HCT116 (cell line): ENCODE measurements around the gene CYB5B. TPM values are rescaled to one million over a fixed set of nuclear protein-coding genes. Genes with fewer than 3 reads are reported as not detected.

ENCODE experiments used
- ATAC-seq: fragments of 200-7000 bp; cut with Tn5 transposase; 2 replicates; pipeline ENCODE4 v1.9.1; 2020; ENCODE audit warnings: mild to moderate bottlenecking, moderate library complexity
- BruUV-seq: library from RNA; stranded (reverse); fragments of 400-500 nt; replicated peaks from 2 replicates; lab custom pipeline; 2021; lab: Mats Ljungman, UMichigan
- CTCF ChIA-PET: fragments of 300-600 bp; sonication (Branson Sonifier 250); formaldehyde crosslinking; loops from one replicate; lab custom pipeline; 2021; ENCODE audit warnings: antibody characterized with exemption; lab: Charles Lee
- POLR2A ChIA-PET: fragments of 300-600, 350-600 bp; sonication (Branson Sonifier 250); formaldehyde crosslinking; loops from one replicate; lab custom pipeline; 2021; ENCODE audit warnings: antibody characterized with exemption; lab: Charles Lee
- RAD21 ChIA-PET, 2 experiments: fragments of 300-600 bp; sonication (Branson Sonifier 250); formaldehyde crosslinking; loops; one replicate each; lab custom pipeline; 2023; ENCODE audit warnings: low total read pairs in 2 of 2; ENCODE audit not compliant: uncharacterized antibody in 2 of 2, unreplicated experiment in 2 of 2, low non-redundant PET in 1 of 2; lab: Charles Lee
- DNase-seq: peaks from one replicate; pipeline ENCODE4 v3.0.0-alpha.2; 2010; ENCODE audit warnings: low read depth, low spot score
- H2AFZ ChIP-seq: fragments of 200-600 bp; shearing (Covaris generic), sonication (generic); 2 replicates; pipeline ENCODE4 v1.6.1; 2017; ENCODE audit warnings: low read depth, mixed run types, mixed read lengths, antibody characterized with exemption, low read length; ENCODE audit not compliant: poor library complexity, severe bottlenecking
- H3K27ac ChIP-seq: 2 replicates; pipeline ENCODE4 v1.5.1; 2012; ENCODE audit warnings: low read depth, low read length
- H3K27me3 ChIP-seq: fragments of 200-600 bp; sonication (generic); 2 replicates; pipeline ENCODE4 v1.6.1; 2016; ENCODE audit warnings: mixed run types, low read length, mixed read lengths; ENCODE audit not compliant: insufficient read depth
- H3K36me3 ChIP-seq, 2 experiments: fragments of 200-500 bp in 1 of 2; fragments of 200-600 bp in 1 of 2; sonication (Bioruptor generic) in 1 of 2; sonication (generic) in 1 of 2; 2 replicates each; pipeline versions ENCODE4 v1.5.1 to v1.6.1; 2014 to 2016; ENCODE audit warnings: low read length in 2 of 2, inconsistent platforms in 1 of 2, mixed read lengths in 1 of 2, mixed run types in 1 of 2; ENCODE audit not compliant: insufficient read depth in 2 of 2, control insufficient read depth in 1 of 2
- H3K4me1 ChIP-seq, 2 experiments: fragments of 200-600 bp in 1 of 2; sonication (generic) in 1 of 2; 2 replicates each; pipeline versions ENCODE4 v1.5.1 to v1.6.1; 2012 to 2017; ENCODE audit warnings: low read length in 2 of 2, inconsistent platforms in 1 of 2, mild to moderate bottlenecking in 1 of 2, mixed read lengths in 1 of 2, mixed run types in 1 of 2, moderate library complexity in 1 of 2; ENCODE audit not compliant: insufficient read depth in 2 of 2, control insufficient read depth in 1 of 2
- H3K4me2 ChIP-seq: fragments of 200-600 bp; sonication (generic); 2 replicates; pipeline ENCODE4 v1.6.1; 2017; ENCODE audit warnings: mixed run types, low read length, mixed read lengths
- H3K4me3 ChIP-seq, 2 experiments: fragments of 200-600 bp in 1 of 2; sonication (generic) in 1 of 2; replicated peaks in 1 of 2; 2 replicates each; pipeline ENCODE4 v1.5.1; 2011 to 2016; ENCODE audit warnings: low read length in 2 of 2, control low read depth in 1 of 2, low read depth in 1 of 2, mild to moderate bottlenecking in 1 of 2, mixed read lengths in 1 of 2, mixed run types in 1 of 2
- H3K79me2 ChIP-seq: fragments of 200-600 bp; sonication (generic); 2 replicates; pipeline ENCODE4 v1.6.1; 2017; ENCODE audit warnings: mild to moderate bottlenecking, mixed run types, low read length, moderate library complexity, mixed read lengths; ENCODE audit not compliant: insufficient read depth
- H3K9ac ChIP-seq: fragments of 200-600 bp; sonication (generic); 2 replicates; pipeline ENCODE4 v1.6.1; 2016; ENCODE audit warnings: low read length, mixed read lengths
- H3K9me2 ChIP-seq: fragments of 200-600 bp; sonication (generic), shearing (Covaris generic); 2 replicates; pipeline ENCODE4 v1.6.1; 2017; ENCODE audit warnings: mixed run types, mild to moderate bottlenecking, moderate library complexity; ENCODE audit not compliant: insufficient read depth
- H3K9me3 ChIP-seq, 2 experiments: fragments of 200-500 bp in 1 of 2; fragments of 200-600 bp in 1 of 2; sonication (Bioruptor generic) in 1 of 2; sonication (generic) in 1 of 2; 2 replicates each; pipeline ENCODE4 v1.6.1; 2014 to 2017; ENCODE audit warnings: low read length in 2 of 2, mixed read lengths in 2 of 2, inconsistent platforms in 1 of 2, low read depth in 1 of 2, mild to moderate bottlenecking in 1 of 2, mixed run types in 1 of 2, moderate library complexity in 1 of 2; ENCODE audit not compliant: control insufficient read depth in 1 of 2, insufficient read depth in 1 of 2
- H4K20me1 ChIP-seq: fragments of 200-600 bp; sonication (generic), shearing (Covaris generic); 2 replicates; pipeline ENCODE4 v1.6.1; 2017; ENCODE audit warnings: mixed run types, mild to moderate bottlenecking, moderate library complexity; ENCODE audit not compliant: insufficient read depth
- CBX3 ChIP-seq: IDR thresholded peaks from 2 replicates; pipeline ENCODE4 v1.6.1; 2012; ENCODE audit warnings: low read depth
- CEBPB ChIP-seq: IDR thresholded peaks from 2 replicates; pipeline ENCODE4 v1.6.1; 2012; ENCODE audit warnings: low read depth
- EGR1 ChIP-seq: IDR thresholded peaks from 2 replicates; pipeline ENCODE4 v1.6.1; 2012; ENCODE audit warnings: low read depth
- EZH2 ChIP-seq: fragments of 200-600 bp; sonication (generic); IDR thresholded peaks from 2 replicates; pipeline ENCODE4 v1.6.1; 2017; ENCODE audit warnings: antibody characterized with exemption, mixed run types
- MAX ChIP-seq: IDR thresholded peaks from 2 replicates; pipeline ENCODE4 v1.6.1; 2012
- POLR2A ChIP-seq: IDR thresholded peaks from 2 replicates; pipeline ENCODE4 v1.7.0; 2011; ENCODE audit warnings: borderline replicate concordance; ENCODE audit not compliant: insufficient read depth, insufficient read length; ENCODE audit errors: extremely low read depth
- POLR2AphosphoS5 ChIP-seq: IDR thresholded peaks from 2 replicates; pipeline ENCODE4 v1.6.1; 2011; ENCODE audit warnings: mild to moderate bottlenecking, low read depth, low read length, moderate library complexity
- RAD21 ChIP-seq: IDR thresholded peaks from 2 replicates; pipeline ENCODE4 v1.6.1; 2012; ENCODE audit warnings: low read depth, mild to moderate bottlenecking
- REST ChIP-seq: IDR thresholded peaks from 2 replicates; pipeline ENCODE4 v1.6.1; 2012; ENCODE audit warnings: low read depth
- SIN3A ChIP-seq: IDR thresholded peaks from 2 replicates; pipeline ENCODE4 v1.6.1; 2012; ENCODE audit warnings: low read depth
- SP1 ChIP-seq: IDR thresholded peaks from 2 replicates; pipeline ENCODE4 v1.6.1; 2012; ENCODE audit warnings: low read depth
- TCF7L2 ChIP-seq: IDR thresholded peaks from 2 replicates; pipeline ENCODE4 v1.7.0; 2011; ENCODE audit warnings: borderline replicate concordance, inconsistent platforms; ENCODE audit not compliant: insufficient read depth, insufficient read length; ENCODE audit errors: extremely low read depth
- YY1 ChIP-seq: IDR thresholded peaks from 2 replicates; pipeline ENCODE4 v1.6.1; 2011; ENCODE audit warnings: low read length, low read depth, moderate library complexity, mild to moderate bottlenecking; ENCODE audit not compliant: insufficient replicate concordance; ENCODE audit errors: extremely low read depth
- ZFX ChIP-seq: fragments of 450-650 bp; IDR thresholded peaks from 2 replicates; pipeline ENCODE4 v1.6.1; 2017
- ZNF274 ChIP-seq: fragments of 200-500 bp; sonication (Bioruptor generic); IDR thresholded peaks from 2 replicates; pipeline ENCODE4 v1.6.1; 2014; ENCODE audit warnings: mild to moderate bottlenecking, low read depth, low read length, inconsistent platforms
- intact Hi-C: fragments of 100-400 bp; cut with micrococcal nuclease; formaldehyde crosslinking; loops from 2 replicates; pipeline ENCODE4 v1.10.0; 2022
- total RNA-seq: library from RNA; stranded (reverse); gene quantifications from one replicate; pipeline ENCODE4 v1.2.1, GENCODE V29; 2021; ENCODE audit not compliant: unreplicated experiment
- TF ChIP-seq, protein P1 (sequence below): IDR thresholded peaks from 2 replicates; pipeline ENCODE4 v1.6.1; 2011; ENCODE audit warnings: mild to moderate bottlenecking, low read length, moderate library complexity; ENCODE audit not compliant: insufficient replicate concordance; ENCODE audit errors: extremely low read depth

CYB5B gene
- total RNA-seq, 1 experiment from 2014 or later = 689 TPM

- Histone ChIP-seq H3K9ac (peak overlapping the region; percentile 67), H3K9me2 (no peaks in the 10 kb centered on the region), H4K20me1 (no peaks in the 10 kb centered on the region), H3K79me2 (peaks cover 7% of the 10 kb centered on the region; the same call in 1 of the 2 replicates), H3K27ac (peak overlapping the region; percentile 99), H3K27me3 (no peaks in the 10 kb centered on the region), H3K4me1 (peaks cover 80 to 99% of the 10 kb centered on the region in 2 experiments), H3K9me3 (no peaks in the 10 kb centered on the region), H3K36me3 (no peaks in the 10 kb centered on the region), H2AFZ (no peak overlapping the region), H3K4me2 (peak overlapping the region; percentile 54), H3K4me3 (no peak overlapping the region)
- ATAC-seq (no peak), DNase-seq (no peak)
- RAD21 ChIA-PET = no interaction called here
- intact Hi-C loops = loop anchor here (5.0 kb wide), 1 partner anchor 127 kb away; no protein-coding TSS in a partner anchor
- CTCF ChIA-PET = interaction anchor here (1.2 to 2.8 kb wide), 2 partner anchors 9 to 12 kb away, joined by 4 to 19 read pairs; no protein-coding TSS in a partner anchor
- BruUV-seq = no TSS peak
- POLR2A ChIA-PET = interaction anchor here (0.6 to 3.7 kb wide), 12 partner anchors 9 to 203 kb away, joined by 3 to 22 read pairs (median 4); partner anchors contain the start of gene TERF2
- no peak for TF ChIP-seq SIN3A
- no peak for TF ChIP-seq YY1
- TF ChIP-seq REST = no peak
- TF ChIP-seq EGR1 = no peak
- TF ChIP-seq ZNF274 = no peak
- TF ChIP-seq, protein P1, sequence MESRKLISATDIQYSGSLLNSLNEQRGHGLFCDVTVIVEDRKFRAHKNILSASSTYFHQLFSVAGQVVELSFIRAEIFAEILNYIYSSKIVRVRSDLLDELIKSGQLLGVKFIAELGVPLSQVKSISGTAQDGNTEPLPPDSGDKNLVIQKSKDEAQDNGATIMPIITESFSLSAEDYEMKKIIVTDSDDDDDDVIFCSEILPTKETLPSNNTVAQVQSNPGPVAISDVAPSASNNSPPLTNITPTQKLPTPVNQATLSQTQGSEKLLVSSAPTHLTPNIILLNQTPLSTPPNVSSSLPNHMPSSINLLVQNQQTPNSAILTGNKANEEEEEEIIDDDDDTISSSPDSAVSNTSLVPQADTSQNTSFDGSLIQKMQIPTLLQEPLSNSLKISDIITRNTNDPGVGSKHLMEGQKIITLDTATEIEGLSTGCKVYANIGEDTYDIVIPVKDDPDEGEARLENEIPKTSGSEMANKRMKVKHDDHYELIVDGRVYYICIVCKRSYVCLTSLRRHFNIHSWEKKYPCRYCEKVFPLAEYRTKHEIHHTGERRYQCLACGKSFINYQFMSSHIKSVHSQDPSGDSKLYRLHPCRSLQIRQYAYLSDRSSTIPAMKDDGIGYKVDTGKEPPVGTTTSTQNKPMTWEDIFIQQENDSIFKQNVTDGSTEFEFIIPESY = no peak
- TF ChIP-seq TCF7L2 = no peak
- TF ChIP-seq CEBPB = no peak
- no peak for TF ChIP-seq POLR2AphosphoS5
- TF ChIP-seq POLR2A = no peak
- no peak for TF ChIP-seq CBX3
- TF ChIP-seq RAD21 = no peak
- TF ChIP-seq MAX = no peak
- TF ChIP-seq EZH2 = no peak
- TF ChIP-seq ZFX = no peak
- no peak for TF ChIP-seq SP1
These were observed 18.7 kb upstream of the CYB5B start for GRCh38 chr16:69405757-69406156.
